Measurements from ENCODE around the gene CUBN. TPM values are rescaled to one million over a fixed set of nuclear protein-coding genes. Genes with fewer than 3 reads are reported as not detected.

The CUBN gene
- total RNA-seq = under 1 TPM; 0.19 to 0.59 TPM

GRCh38 chr10:17129741-17130140 is at the start of gene CUBN:
Gene CUBN (minus strand): TSS chr10:17129811. CDS start chr10:17129765, 46 bp downstream.
- CTCF ChIA-PET = no interaction called here

GRCh38 chr10:17179002-17179401 is 49.4 kb upstream of the CUBN start:
- ChIA-PET POLR2A (no interaction called here), CTCF (no interaction called here)

More at GRCh38 chr10:17129741-17130140, at the start of gene CUBN:
- POLR2A ChIA-PET = no interaction called here

GRCh38 chr10:17178006-17178405 is 48.4 kb upstream of the CUBN start:
- ChIA-PET CTCF (no interaction called here), POLR2A (no interaction called here)

GRCh38 chr10:17177014-17177413 is 47.4 kb upstream of the CUBN start:
- CTCF ChIA-PET = no interaction called here
- POLR2A ChIA-PET = no interaction called here

- ChIA-PET POLR2A (no interaction called here), CTCF (no interaction called here)
Observed at GRCh38 chr10:17176091-17176490, 46.5 kb upstream of the CUBN start.

- POLR2A ChIA-PET = no interaction called here
- CTCF ChIA-PET = no interaction called here
Observed at GRCh38 chr10:17175551-17175950, 45.9 kb upstream of the CUBN start.

GRCh38 chr10:17174626-17175025 is 45.0 kb upstream of the CUBN start:
- ChIA-PET CTCF (no interaction called here), POLR2A (no interaction called here)

GRCh38 chr10:17171141-17171641 is 41.6 kb upstream of the CUBN start:
- POLR2A ChIA-PET = no interaction called here

GRCh38 chr10:17169803-17170202 is 40.2 kb upstream of the CUBN start:
- ChIA-PET POLR2A (no interaction called here), CTCF (no interaction called here)

More at GRCh38 chr10:17171141-17171641, 41.6 kb upstream of the CUBN start:
- CTCF ChIA-PET = no interaction called here

GRCh38 chr10:17166699-17167098 is 37.1 kb upstream of the CUBN start:
- POLR2A ChIA-PET = no interaction called here

GRCh38 chr10:17162828-17163227 is 33.2 kb upstream of the CUBN start:
- ChIA-PET CTCF (no interaction called here), POLR2A (no interaction called here)

More at GRCh38 chr10:17166699-17167098, 37.1 kb upstream of the CUBN start:
- CTCF ChIA-PET = interaction anchor here (0.6 kb wide), 1 partner anchor 52 kb away, joined by 4 read pairs; no protein-coding TSS in a partner anchor

GRCh38 chr10:17161775-17162174 is 32.2 kb upstream of the CUBN start:
- CTCF ChIA-PET = no interaction called here

GRCh38 chr10:17157024-17157423 is 27.4 kb upstream of the CUBN start:
- CTCF ChIA-PET = no interaction called here
- POLR2A ChIA-PET = no interaction called here

More at GRCh38 chr10:17161775-17162174, 32.2 kb upstream of the CUBN start:
- POLR2A ChIA-PET = no interaction called here

- ChIA-PET CTCF (interaction anchor here (0.6 kb wide), 1 partner anchor 304 kb away, joined by 3 read pairs; no protein-coding TSS in a partner anchor), POLR2A (no interaction called here)
Observed at GRCh38 chr10:17155826-17156225, 26.2 kb upstream of the CUBN start.

GRCh38 chr10:17154116-17154515 is 24.5 kb upstream of the CUBN start:
- CTCF ChIA-PET = no interaction called here
- POLR2A ChIA-PET = no interaction called here

- ChIA-PET POLR2A (no interaction called here), CTCF (no interaction called here)
Observed at GRCh38 chr10:17153321-17153720, 23.7 kb upstream of the CUBN start.

GRCh38 chr10:17151716-17152115 is 22.1 kb upstream of the CUBN start:
- CTCF ChIA-PET = no interaction called here
- POLR2A ChIA-PET = no interaction called here

- POLR2A ChIA-PET = no interaction called here
- CTCF ChIA-PET = no interaction called here
Observed at GRCh38 chr10:17147884-17148489, 18.4 kb upstream of the CUBN start.

GRCh38 chr10:17146892-17147291 is 17.3 kb upstream of the CUBN start:
- CTCF ChIA-PET = no interaction called here

GRCh38 chr10:17145239-17145638 is 15.6 kb upstream of the CUBN start:
- CTCF ChIA-PET = no interaction called here

More at GRCh38 chr10:17146892-17147291, 17.3 kb upstream of the CUBN start:
- POLR2A ChIA-PET = no interaction called here

GRCh38 chr10:17144757-17145156 is 15.1 kb upstream of the CUBN start:
- ChIA-PET POLR2A (interaction anchor here (1.2 kb wide), 1 partner anchor 88 kb away, joined by 5 read pairs; no protein-coding TSS in a partner anchor), CTCF (interaction anchor here (1.3 kb wide), 1 partner anchor 93 kb away, joined by 4 read pairs; no protein-coding TSS in a partner anchor)

More at GRCh38 chr10:17145239-17145638, 15.6 kb upstream of the CUBN start:
- POLR2A ChIA-PET = interaction anchor here (1.2 kb wide), 1 partner anchor 88 kb away, joined by 5 read pairs; no protein-coding TSS in a partner anchor

- ChIA-PET POLR2A (no interaction called here), CTCF (interaction anchor here (1.3 kb wide), 1 partner anchor 93 kb away, joined by 4 read pairs; no protein-coding TSS in a partner anchor)
Observed at GRCh38 chr10:17144032-17144431, 14.4 kb upstream of the CUBN start.

Measured in activated CD8-positive, alpha-beta memory T cell treated with anti-CD3 and anti-CD28 coated beads for 36 hours (primary cell).